Muscle layer of duodenum (tissue), 2 donors: ENCODE measurements around the gene PLCH2.
"Not testable (repeated sequence)": the region's sequence is repeated elsewhere in the genome, so short reads cannot be mapped to it uniquely, and the experiment has no call there.

Source experiments
- H3K27ac ChIP-seq: one replicate; pipeline ENCODE4 v1.7.0; 2013; ENCODE audit warnings: mild to moderate bottlenecking, low read length
- H3K27me3 ChIP-seq: one replicate; pipeline ENCODE4 v1.7.0; 2013; ENCODE audit warnings: low read depth, mild to moderate bottlenecking, control low read depth, low read length
- H3K36me3 ChIP-seq, 2 donors: one replicate each; pipeline ENCODE4 v1.7.0; 2013; ENCODE audit warnings: low read length in 2 of 2, control low read depth in 1 of 2, mild to moderate bottlenecking in 1 of 2; ENCODE audit not compliant: insufficient read depth in 2 of 2, control insufficient read depth in 1 of 2
- H3K4me1 ChIP-seq, 2 donors: one replicate each; pipeline ENCODE4 v1.7.0; 2013; ENCODE audit warnings: low read length in 2 of 2, mild to moderate bottlenecking in 2 of 2, control low read depth in 1 of 2, moderate library complexity in 1 of 2; ENCODE audit not compliant: insufficient read depth in 2 of 2, control insufficient read depth in 1 of 2
- H3K4me3 ChIP-seq, 2 donors: one replicate each; pipeline ENCODE4 v1.7.0; 2013; ENCODE audit warnings: low read length in 2 of 2, low read depth in 1 of 2, mild to moderate bottlenecking in 1 of 2
- H3K9me3 ChIP-seq, 2 donors: one replicate each; pipeline ENCODE4 v1.7.0; 2013; ENCODE audit warnings: low read length in 2 of 2, control low read depth in 1 of 2, mild to moderate bottlenecking in 1 of 2; ENCODE audit not compliant: control insufficient read depth in 1 of 2
- donor health status: healthy.

PLCH2 gene

GRCh38 chr1:2544093-2544874 lies 68.2 kb downstream of the PLCH2 start:
- H3K27ac ChIP-seq, result no peak overlapping the region
- no peak overlapping the region for H3K4me3 ChIP-seq
- no peaks in the 10 kb centered on the region for H3K27me3 ChIP-seq
- peaks cover 8 to 52% of the 10 kb centered on the region in 2 donors for H3K4me1 ChIP-seq
- H3K9me3 ChIP-seq, result no peaks in the 10 kb centered on the region
- no peaks in the 10 kb centered on the region for H3K36me3 ChIP-seq

GRCh38 chr1:2544875-2545640 lies 69.0 kb downstream of the PLCH2 start:
- H3K36me3 ChIP-seq, result no peaks in the 10 kb centered on the region
- H3K9me3 ChIP-seq, result no peaks in the 10 kb centered on the region
- H3K4me3 ChIP-seq, result no peak overlapping the region
- H3K4me1 ChIP-seq, result peaks cover 8 to 57% of the 10 kb centered on the region in 2 donors
- no peaks in the 10 kb centered on the region for H3K27me3 ChIP-seq
- no peak overlapping the region for H3K27ac ChIP-seq

- H3K4me1 ChIP-seq, result peaks cover 8 to 57% of the 10 kb centered on the region in 2 donors
- no peaks in the 10 kb centered on the region for H3K36me3 ChIP-seq
- H3K4me3 ChIP-seq, result peak overlapping the region in 1 of 2 donors; percentile 65
- no peaks in the 10 kb centered on the region for H3K9me3 ChIP-seq
- no peak overlapping the region for H3K27ac ChIP-seq
- H3K27me3 ChIP-seq, result no peaks in the 10 kb centered on the region
Observed at GRCh38 chr1:2545754-2546514, 69.8 kb downstream of the PLCH2 start.

GRCh38 chr1:2546515-2547209 lies 70.6 kb downstream of the PLCH2 start:
- peak overlapping the region; percentile 42 to 65 for H3K4me3 ChIP-seq

GRCh38 chr1:2547210-2548067 lies 71.3 kb downstream of the PLCH2 start:
- no peaks in the 10 kb centered on the region for H3K36me3 ChIP-seq
- H3K9me3 ChIP-seq, result no peaks in the 10 kb centered on the region
- peak overlapping the region; percentile 42 to 65 for H3K4me3 ChIP-seq
- peaks cover 8 to 57% of the 10 kb centered on the region in 2 donors for H3K4me1 ChIP-seq
- H3K27me3 ChIP-seq, result no peaks in the 10 kb centered on the region
- H3K27ac ChIP-seq, result peak overlapping the region; percentile 83

More at GRCh38 chr1:2546515-2547209, 70.6 kb downstream of the PLCH2 start:
- no peaks in the 10 kb centered on the region for H3K9me3 ChIP-seq
- peaks cover 8 to 57% of the 10 kb centered on the region in 2 donors for H3K4me1 ChIP-seq
- no peaks in the 10 kb centered on the region for H3K36me3 ChIP-seq
- H3K27me3 ChIP-seq, result no peaks in the 10 kb centered on the region
- H3K27ac ChIP-seq, result peak overlapping the region; percentile 83

- H3K4me3 ChIP-seq, result peak overlapping the region; percentile 42 to 65
- peak overlapping the region; percentile 83 for H3K27ac ChIP-seq
- no peaks in the 10 kb centered on the region for H3K9me3 ChIP-seq
- no peaks in the 10 kb centered on the region for H3K36me3 ChIP-seq
- H3K4me1 ChIP-seq, result peaks cover 8 to 57% of the 10 kb centered on the region in 2 donors
- no peaks in the 10 kb centered on the region for H3K27me3 ChIP-seq
Observed at GRCh38 chr1:2548068-2548589, 72.0 kb downstream of the PLCH2 start.

GRCh38 chr1:2549367-2550029 lies 73.4 kb downstream of the PLCH2 start:
- peak overlapping the region; percentile 83 for H3K27ac ChIP-seq
- H3K9me3 ChIP-seq, H3K4me3 ChIP-seq, H3K36me3 ChIP-seq, H3K27me3 ChIP-seq: not testable (repeated sequence)
- H3K4me1 ChIP-seq, result peaks cover 8 to 46% of the 10 kb centered on the region in 2 donors

- not testable (repeated sequence) for H3K4me3 ChIP-seq, H3K36me3 ChIP-seq, H3K27me3 ChIP-seq, H3K27ac ChIP-seq, H3K9me3 ChIP-seq
- H3K4me1 ChIP-seq, result peaks cover 8 to 46% of the 10 kb centered on the region in 2 donors
Observed at GRCh38 chr1:2550309-2550861, 74.3 kb downstream of the PLCH2 start.

GRCh38 chr1:2551544-2551943 lies 75.5 kb downstream of the PLCH2 start:
- not testable (repeated sequence) for H3K27ac ChIP-seq, H3K9me3 ChIP-seq, H3K4me3 ChIP-seq, H3K36me3 ChIP-seq, H3K27me3 ChIP-seq
- H3K4me1 ChIP-seq, result peaks cover 8 to 44% of the 10 kb centered on the region in 2 donors
